Measurements from ENCODE around the gene EPB41L1. TPM values are rescaled to one million over a fixed set of nuclear protein-coding genes. Genes with fewer than 3 reads are reported as not detected.

The EPB41L1 gene
- total RNA-seq, 1 experiment from 2014 or later = 129 TPM

GRCh38 chr20:36206068-36206467 lies 51.5 kb downstream of the EPB41L1 start:
- Mint-ChIP-seq H3K9me3 (ENCODE audit: unreplicated experiment) (no peaks in the 10 kb centered on the region), H3K36me3 (ENCODE audit: insufficient read depth, unreplicated experiment) (peaks cover 46% of the 10 kb centered on the region), H3K4me1 (ENCODE audit: low read depth, unreplicated experiment) (no peaks in the 10 kb centered on the region), H3K27me3 (ENCODE audit: insufficient read depth, unreplicated experiment) (no peaks in the 10 kb centered on the region), H3K4me3 (ENCODE audit: unreplicated experiment) (no peak overlapping the region), H3K27ac (ENCODE audit: unreplicated experiment) (no peak overlapping the region)
- no peak for DNase-seq
- Histone ChIP-seq H3K27me3 (replicated peaks; ENCODE audit: control insufficient read depth, insufficient read depth, low read length) (no peaks in the 10 kb centered on the region), H3K9me3 (no peaks in the 10 kb centered on the region), H3K4me3 (ENCODE audit: low read depth, low read length) (no peak overlapping the region), H3K4me1 (no peaks in the 10 kb centered on the region), H3K36me3 (ENCODE audit: control insufficient read depth, insufficient read depth, low read length) (0 out of 2 replicates have a peak, but pooled peaks cover 2% of the 10 kb centered on the region)
- no TSS peak for BruUV-seq (replicated peaks)
- ChIA-PET CTCF (interaction anchor here (0.6 kb wide), 2 partner anchors 88 to 222 kb away, joined by 3 read pairs; no protein-coding TSS in a partner anchor), POLR2A (no interaction called here)
- TF ChIP-seq, protein P1, sequence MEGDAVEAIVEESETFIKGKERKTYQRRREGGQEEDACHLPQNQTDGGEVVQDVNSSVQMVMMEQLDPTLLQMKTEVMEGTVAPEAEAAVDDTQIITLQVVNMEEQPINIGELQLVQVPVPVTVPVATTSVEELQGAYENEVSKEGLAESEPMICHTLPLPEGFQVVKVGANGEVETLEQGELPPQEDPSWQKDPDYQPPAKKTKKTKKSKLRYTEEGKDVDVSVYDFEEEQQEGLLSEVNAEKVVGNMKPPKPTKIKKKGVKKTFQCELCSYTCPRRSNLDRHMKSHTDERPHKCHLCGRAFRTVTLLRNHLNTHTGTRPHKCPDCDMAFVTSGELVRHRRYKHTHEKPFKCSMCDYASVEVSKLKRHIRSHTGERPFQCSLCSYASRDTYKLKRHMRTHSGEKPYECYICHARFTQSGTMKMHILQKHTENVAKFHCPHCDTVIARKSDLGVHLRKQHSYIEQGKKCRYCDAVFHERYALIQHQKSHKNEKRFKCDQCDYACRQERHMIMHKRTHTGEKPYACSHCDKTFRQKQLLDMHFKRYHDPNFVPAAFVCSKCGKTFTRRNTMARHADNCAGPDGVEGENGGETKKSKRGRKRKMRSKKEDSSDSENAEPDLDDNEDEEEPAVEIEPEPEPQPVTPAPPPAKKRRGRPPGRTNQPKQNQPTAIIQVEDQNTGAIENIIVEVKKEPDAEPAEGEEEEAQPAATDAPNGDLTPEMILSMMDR (IDR thresholded peaks at IDR 0.05; ENCODE audit: insufficient read depth in 1 of 2, low read depth in 1 of 2, low read length in 1 of 2, severe bottlenecking in 1 of 2, unreplicated experiment in 1 of 2) = no peak
- intact Hi-C loops (cut with micrococcal nuclease; ENCODE audit: unreplicated experiment) = no loop called here

DNA sequence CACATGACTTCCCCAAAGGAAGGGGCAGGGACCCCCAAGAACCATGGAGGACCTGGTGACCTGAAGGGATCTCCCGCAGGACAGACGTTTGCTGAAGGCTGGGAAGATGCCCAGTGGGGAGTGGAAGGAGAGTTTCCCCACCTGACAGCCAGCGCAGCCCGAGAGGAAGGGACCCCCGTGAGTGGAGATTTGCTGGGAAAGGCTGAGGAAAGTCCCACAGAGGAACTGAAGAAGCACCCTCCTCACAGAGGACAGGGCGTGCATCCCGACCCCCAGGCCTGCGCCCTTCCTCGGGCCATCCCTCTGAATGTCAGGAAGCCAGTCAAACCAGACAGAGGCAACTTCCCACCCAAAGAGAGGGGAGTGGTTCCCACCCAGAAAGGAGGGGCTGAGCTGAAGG lies 52.1 kb downstream of the EPB41L1 start:
- TF ChIP-seq, protein P1 (IDR thresholded peaks at IDR 0.05; ENCODE audit: insufficient read depth in 1 of 2, low read depth in 1 of 2, low read length in 1 of 2, severe bottlenecking in 1 of 2, unreplicated experiment in 1 of 2) = no peak
- no peak overlapping the region for H3K27ac Mint-ChIP-seq (ENCODE audit: unreplicated experiment)

DNA sequence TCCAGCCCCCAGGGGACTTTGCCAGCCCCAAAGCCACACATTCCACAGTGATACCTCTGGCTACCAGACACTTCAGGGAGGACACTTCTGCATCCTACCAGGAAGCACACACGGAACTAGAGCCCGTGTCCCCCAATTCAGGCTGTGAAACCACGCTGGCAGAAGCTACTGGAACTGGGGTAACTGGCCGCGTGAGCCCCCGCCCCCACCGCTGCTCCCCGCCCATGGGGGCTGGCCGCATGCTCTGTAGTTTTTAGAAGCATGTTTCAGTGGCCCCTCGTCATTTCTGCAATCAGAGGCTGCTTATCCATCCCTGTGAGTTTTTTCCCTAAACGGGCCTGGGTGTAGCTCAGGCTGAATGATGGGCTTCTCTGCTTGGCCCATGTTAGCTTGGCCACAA lies 53.1 kb downstream of the EPB41L1 start:
- Mint-ChIP-seq H3K27ac (ENCODE audit: unreplicated experiment) (no peak overlapping the region), H3K27me3 (ENCODE audit: insufficient read depth, unreplicated experiment) (no peaks in the 10 kb centered on the region), H3K9me3 (ENCODE audit: unreplicated experiment) (no peaks in the 10 kb centered on the region), H3K4me1 (ENCODE audit: low read depth, unreplicated experiment) (no peaks in the 10 kb centered on the region), H3K36me3 (ENCODE audit: insufficient read depth, unreplicated experiment) (peaks cover 44% of the 10 kb centered on the region), H3K4me3 (ENCODE audit: unreplicated experiment) (no peak overlapping the region)
- no peaks in the 10 kb centered on the region for H3K27me3 ChIP-seq (replicated peaks; ENCODE audit: control insufficient read depth, insufficient read depth, low read length)
- no peak for DNase-seq
- no peaks in the 10 kb centered on the region for H3K9me3 ChIP-seq
- CTCF ChIA-PET = interaction anchor here (1.4 kb wide), 1 partner anchor 231 kb away, joined by 3 read pairs; no protein-coding TSS in a partner anchor
- H3K36me3 ChIP-seq (ENCODE audit: control insufficient read depth, insufficient read depth, low read length) = 0 out of 2 replicates have a peak, but pooled peaks cover 2% of the 10 kb centered on the region
- intact Hi-C loops (cut with micrococcal nuclease; ENCODE audit: unreplicated experiment) = no loop called here
- H3K4me3 ChIP-seq (ENCODE audit: low read depth, low read length) = no peak overlapping the region
- no peaks in the 10 kb centered on the region for H3K4me1 ChIP-seq
- no TSS peak for BruUV-seq (replicated peaks)
- TF ChIP-seq, protein P1 (IDR thresholded peaks at IDR 0.05; ENCODE audit: insufficient read depth in 1 of 2, low read depth in 1 of 2, low read length in 1 of 2, severe bottlenecking in 1 of 2, unreplicated experiment in 1 of 2) = no peak
- POLR2A ChIA-PET = no interaction called here

More for the DNA sequence above, 52.1 kb downstream of the EPB41L1 start:
- POLR2A ChIA-PET = no interaction called here
- Mint-ChIP-seq H3K27me3 (ENCODE audit: insufficient read depth, unreplicated experiment) (no peaks in the 10 kb centered on the region), H3K4me3 (ENCODE audit: unreplicated experiment) (no peak overlapping the region), H3K9me3 (ENCODE audit: unreplicated experiment) (no peaks in the 10 kb centered on the region), H3K36me3 (ENCODE audit: insufficient read depth, unreplicated experiment) (peaks cover 51% of the 10 kb centered on the region), H3K4me1 (ENCODE audit: low read depth, unreplicated experiment) (no peaks in the 10 kb centered on the region)
- Histone ChIP-seq H3K4me3 (ENCODE audit: low read depth, low read length) (no peak overlapping the region), H3K27me3 (replicated peaks; ENCODE audit: control insufficient read depth, insufficient read depth, low read length) (no peaks in the 10 kb centered on the region), H3K4me1 (no peaks in the 10 kb centered on the region), H3K9me3 (no peaks in the 10 kb centered on the region), H3K36me3 (ENCODE audit: control insufficient read depth, insufficient read depth, low read length) (0 out of 2 replicates have a peak, but pooled peaks cover 2% of the 10 kb centered on the region)
- BruUV-seq (replicated peaks) = no TSS peak
- DNase-seq = no peak
- CTCF ChIA-PET = interaction anchor here (0.5 to 1.4 kb wide), 3 partner anchors 62 to 232 kb away, joined by 3 to 4 read pairs (median 3); no protein-coding TSS in a partner anchor
- intact Hi-C loops (cut with micrococcal nuclease; ENCODE audit: unreplicated experiment) = no loop called here
